ENCODE measurements around the gene PPAT.

The PPAT gene

DNA sequence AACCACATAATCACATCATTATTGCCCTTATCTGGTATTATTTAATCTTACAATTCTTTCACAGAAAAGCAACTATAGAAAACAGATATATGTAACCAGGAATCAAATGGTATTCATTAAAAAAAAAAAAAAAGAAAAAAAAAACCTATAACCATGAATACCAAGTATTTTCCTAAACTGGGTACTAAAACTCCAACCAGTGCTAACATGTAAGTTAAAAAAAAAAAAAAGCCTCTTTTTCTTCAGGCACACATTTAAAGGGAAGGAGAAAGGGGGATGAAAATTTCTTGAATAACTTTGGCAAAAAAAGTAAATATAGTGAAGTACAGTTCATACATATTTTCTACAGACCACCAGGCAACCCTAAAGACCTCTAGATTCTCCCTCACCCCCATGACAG lies 2.1 kb downstream of the PPAT start:
- no peak for DNase-seq (ENCODE audit: low read depth)

DNA sequence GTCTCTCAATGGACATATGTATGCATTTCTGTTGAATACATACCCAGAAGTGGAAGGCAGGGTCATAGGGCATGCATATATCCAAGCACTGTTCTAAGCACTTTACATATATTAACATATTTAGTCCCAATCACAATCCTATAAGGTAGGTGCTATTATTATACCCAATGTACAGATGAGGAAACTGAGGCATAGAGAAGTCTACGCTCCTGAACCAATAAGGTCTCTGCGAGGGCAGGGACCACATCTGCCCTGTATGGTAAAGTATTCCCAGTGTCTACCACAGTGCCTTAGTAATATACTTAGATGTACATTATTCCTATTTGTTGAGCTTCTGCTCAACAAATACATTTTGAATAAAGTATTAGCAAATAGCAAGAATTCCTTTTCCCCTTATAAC lies 5.2 kb downstream of the PPAT start:
- DNase-seq (ENCODE audit: low read depth) = no peak

DNA sequence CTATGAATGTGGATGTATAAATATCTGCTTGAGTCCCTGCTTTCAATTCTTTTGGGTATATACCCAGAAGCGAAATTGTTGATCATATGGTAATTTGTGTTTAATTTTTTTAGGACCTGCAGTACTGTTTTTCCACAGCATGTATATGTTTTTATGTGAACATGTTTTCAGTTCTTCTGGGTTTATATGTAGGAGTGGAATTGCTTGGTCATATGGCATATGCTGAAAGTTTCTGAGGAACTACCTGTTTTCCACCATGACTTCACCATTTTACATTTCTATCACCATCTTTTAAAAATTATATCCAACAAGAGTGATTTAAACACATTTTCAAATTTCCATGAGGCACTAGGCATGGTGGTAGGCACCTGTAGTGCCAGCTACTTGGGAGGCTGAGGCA lies 8.2 kb downstream of the PPAT start:
- no peak for DNase-seq (ENCODE audit: low read depth)

DNA sequence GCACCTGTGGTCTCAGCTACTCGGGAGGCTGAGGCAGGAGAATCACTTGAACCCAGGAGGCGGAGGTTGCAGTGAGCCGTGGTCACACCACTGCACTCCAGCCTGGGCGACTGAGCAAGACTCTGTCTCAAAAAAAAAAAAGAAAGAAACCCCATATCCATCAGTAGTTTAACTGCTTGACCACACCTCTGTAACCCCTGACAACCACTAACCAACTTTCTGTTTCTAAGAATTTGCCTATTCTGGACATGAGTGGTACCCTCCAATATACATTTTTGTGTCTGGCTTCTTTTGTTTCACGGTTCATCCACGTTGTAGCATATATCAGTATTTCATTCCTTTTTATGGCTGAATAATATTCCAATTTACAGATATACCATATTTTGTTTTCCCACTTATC lies 9.1 kb downstream of the PPAT start:
- DNase-seq (ENCODE audit: low read depth) = no peak

DNA sequence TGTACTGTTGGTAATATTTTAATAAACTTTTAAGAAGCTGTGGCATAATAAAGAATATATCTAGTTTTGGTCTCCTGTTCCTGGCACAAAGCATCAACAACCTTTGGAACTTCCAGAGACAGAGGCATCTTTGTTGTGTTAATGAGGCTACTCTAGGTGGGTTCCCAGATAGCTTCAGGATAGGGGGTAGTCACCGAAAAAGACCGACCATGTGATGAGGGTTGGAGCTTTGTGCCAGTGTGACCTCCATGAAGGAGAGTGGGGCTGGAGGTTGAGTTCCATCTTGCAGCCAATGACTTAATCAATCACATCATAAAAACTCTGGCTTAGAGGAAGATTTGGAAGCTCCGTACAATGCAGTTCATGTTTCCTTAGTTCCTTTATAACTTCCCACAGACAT lies 9.9 kb downstream of the PPAT start:
- no peak for DNase-seq (ENCODE audit: low read depth)

DNA sequence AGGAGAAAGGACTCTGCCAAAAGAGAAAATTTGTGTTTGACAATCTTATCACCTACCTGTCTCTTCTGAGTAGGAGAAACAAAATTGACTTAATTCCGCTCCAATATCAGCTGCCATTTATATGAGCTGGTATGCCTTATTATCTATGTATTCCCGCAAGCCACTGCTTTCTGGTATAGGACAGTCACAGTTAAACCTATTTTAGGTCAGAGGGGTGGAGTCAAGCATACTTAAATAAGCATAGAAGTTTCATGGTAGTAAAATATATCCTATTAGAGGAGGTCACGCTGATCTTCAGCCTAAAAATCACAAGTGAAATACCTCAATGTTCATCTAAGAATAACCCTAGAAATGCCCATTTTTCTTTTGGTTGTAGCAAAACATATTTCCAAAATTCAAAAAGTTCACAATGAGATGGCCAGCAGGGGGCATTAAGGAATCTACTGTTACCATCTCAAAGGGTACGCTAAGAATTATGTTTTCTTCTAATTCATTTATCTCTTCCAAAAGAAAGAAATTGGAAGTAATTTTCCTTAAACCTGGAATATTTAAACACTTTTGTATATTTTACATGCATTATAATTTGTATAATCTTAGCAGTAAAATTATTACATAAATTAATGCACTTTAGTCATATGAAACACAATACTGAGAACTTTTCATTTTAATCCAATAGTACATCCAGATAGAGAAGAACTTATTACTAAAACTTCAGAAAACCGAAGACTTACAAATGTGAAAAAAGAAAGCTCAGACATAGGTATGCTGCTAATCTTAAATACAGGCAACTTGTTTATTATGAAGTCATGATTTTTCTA lies 10.5 kb downstream of the PPAT start:
- DNase-seq (ENCODE audit: low read depth) = no peak

DNA sequence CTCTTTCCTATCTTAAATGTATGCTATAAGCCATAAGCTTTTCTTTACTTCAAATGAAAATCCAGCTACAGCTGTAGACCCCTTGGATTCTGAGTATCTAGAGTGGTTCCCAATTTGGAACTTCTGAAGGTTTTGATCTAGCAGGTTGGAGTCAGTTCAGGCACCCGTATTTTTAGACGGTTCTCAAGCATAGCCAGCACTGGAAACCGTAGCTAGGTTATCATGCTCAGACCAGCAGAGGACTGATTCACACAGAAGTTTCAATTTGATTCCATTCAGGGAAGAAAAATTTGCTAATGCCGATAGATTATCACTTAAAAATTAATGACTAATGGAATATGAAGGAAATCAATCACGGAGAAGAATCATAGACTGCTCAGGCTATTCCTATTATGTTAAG lies 11.2 kb downstream of the PPAT start:
- no peak for DNase-seq (ENCODE audit: low read depth)

DNA sequence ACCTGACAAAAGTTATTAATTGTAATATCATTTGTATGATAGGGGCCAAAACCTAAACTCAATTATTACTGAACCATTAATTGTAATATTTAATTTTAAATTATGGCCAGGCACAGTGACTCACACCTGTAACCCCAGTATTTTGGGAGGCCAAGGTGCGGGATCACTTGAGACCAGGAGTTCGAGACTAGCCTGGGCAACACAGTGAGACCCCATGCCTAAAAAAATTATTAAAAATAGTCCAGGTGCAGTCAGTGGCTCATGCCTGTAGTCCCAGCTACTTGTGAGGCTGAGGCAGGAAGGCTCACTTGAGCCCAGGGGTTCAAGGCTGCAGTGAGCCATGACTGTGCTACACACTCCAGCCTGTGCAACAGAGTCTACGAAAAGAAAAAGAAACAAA lies 18.0 kb downstream of the PPAT start:
- no peak for DNase-seq (ENCODE audit: low read depth)

DNA sequence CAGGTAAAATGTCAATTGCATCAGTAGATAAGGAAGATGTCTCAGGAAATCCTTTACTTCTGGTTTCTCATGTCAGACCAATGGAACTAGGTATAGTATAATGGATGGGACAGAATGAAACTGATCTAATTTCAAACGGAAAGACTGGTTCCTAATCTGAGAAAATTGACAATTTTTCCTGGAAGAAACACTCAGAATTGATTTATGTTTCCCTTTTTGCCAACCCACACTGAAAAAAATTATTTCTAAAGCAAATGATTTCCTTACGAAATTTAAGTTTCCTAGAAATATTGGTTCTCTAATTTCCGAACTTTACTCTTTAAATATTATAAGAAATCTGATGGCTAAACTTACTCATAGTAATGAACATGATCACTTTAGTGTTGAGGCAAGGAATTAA lies 19.1 kb downstream of the PPAT start:
- DNase-seq (ENCODE audit: low read depth) = no peak

DNA sequence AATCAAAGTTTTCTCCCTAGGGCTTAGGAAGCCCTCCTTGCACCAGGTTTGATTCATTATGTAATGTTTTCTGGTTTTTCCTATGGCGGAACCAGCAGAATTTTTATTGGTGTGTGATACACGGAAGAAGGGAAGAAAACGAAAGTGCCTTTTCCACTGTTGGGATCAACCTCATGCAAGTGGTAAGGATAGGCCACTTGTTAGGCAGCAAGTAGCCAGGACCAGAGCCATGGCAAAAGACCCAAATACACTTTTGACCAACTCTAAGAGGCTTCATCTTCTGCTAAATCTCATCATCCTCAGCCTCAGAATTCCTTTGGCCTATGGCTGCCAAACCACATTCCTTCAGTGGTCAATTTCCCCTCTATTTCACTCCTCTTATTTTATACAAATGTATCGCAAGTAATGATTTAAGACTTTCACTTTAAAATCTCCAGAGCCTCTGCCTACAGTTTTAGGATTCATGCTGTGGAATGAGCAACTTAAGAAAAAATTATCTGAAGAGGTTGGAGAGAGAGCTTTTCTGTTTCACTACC lies 21.2 kb downstream of the PPAT start:
- no peak for DNase-seq (ENCODE audit: low read depth)

DNA sequence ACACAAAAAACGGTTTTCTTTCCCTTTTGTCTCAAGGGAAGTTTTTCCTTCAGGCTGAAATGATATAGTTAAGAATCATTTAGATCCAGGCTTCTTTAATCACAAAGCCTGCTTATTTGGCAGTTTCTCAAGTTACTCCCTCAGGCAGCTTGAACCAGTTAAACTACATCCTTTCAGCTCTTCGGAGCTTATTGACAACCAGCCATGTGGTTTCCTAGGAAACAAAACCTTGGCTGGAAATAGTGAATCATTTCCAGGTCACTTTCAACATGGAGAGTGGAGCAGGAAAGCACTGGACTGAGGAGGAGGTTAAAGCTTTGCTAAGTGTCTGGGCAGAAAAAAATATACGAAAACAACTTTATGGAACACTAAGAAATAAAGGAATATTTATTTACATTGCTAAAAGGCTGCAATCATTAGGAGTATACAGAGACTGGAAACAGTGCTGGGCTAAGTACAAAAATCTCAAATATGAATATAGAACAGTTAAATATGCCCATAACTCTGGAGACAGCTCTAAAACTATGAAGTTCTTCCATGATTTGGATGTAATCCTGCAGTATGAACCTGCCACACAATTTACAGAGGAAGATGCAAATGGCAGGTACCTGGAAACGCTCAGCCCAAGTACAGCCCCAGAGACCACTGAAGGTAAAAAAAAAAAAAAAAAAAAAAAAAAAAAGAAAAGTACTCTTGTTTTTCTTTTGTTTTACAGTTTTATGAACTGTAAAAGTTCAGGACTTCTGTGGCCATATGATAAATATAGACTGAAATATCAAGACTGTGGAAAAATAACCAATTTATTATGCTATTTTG lies 25.0 kb downstream of the PPAT start:
- no peak for DNase-seq (ENCODE audit: low read depth)

DNA sequence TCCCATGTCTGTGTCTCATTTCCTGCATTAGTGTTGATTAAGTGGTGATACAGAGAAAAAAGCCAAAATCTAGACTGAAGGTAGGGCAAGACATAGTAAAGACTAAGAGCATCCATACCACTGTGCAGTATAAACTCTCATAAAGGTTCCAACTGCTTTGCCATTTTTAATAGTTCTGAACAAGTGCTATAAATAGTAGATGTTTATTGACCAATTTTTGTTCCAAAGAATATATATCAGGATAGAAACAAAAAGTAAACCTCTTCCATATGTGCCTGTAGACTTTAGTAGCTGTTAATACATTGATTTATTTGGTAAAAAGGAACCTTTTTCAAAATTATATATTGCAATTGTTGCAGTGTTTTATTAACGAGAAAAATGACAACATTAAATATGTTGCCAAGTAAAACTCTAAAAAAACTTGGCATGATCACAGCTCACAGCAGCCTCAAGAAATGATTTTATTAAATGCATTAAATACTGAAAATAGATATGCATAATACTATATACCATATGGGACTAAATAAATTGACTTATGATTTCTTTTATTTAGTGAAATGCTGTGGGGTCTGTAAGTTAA lies 25.8 kb downstream of the PPAT start:
- no peak for DNase-seq (ENCODE audit: low read depth)

DNA sequence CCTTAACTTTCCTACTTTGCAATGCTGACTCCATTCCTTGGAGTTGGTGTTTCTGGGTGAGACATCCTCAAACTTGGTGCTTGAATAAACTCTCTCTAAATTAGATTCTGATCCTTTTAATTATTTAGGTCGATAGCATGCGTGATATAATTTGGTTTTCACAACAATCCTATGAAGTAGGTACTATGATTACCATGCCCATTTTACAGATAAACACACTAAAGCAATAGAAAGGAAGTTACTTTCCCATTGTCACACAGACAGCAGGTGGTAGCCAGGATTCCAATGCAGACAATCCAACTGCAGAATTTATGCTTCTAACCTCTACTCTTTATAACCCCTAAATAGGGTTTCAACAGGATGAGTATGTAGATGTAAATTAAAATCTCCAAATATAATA lies 26.4 kb downstream of the PPAT start:
- no peak for DNase-seq (ENCODE audit: low read depth)

DNA sequence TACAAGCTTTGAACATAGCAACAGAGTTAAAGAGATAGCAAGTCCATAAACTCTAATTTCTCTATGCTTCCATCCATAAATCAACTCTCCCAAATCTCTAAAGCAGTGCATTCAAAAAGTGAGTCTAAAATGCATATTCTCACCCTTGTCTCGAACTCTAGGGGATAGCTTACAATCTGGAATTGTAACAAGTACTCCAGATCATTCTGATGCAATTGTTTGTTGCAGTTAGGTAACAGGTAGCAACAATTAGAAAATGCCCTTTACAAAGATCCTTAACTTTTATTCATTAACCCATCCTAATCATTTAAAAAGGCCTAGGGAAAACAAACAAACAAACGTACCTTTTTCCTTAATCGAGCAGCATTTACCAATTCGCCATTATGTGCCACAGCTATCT lies 29.3 kb downstream of the PPAT start:
- DNase-seq (ENCODE audit: low read depth) = no peak

DNA sequence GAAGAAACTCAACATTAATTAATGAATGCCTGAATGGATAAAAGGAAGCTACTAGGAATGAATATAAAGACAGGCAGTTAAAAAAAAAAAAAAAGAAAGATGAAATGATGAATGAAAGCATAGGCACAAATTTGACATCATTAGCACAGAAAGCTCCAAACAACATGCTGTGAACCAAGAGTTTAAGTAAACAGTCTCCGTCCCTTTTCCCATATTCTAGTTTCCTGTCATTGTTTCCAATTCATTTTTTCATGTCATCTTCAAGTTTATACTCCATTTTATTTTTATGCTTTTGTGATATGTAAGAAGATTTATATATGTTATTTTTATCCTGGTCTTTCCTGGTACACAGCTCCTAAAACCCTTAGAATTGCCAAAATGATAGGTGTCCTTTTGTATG lies 30.4 kb downstream of the PPAT start:
- DNase-seq (ENCODE audit: low read depth) = no peak

DNA sequence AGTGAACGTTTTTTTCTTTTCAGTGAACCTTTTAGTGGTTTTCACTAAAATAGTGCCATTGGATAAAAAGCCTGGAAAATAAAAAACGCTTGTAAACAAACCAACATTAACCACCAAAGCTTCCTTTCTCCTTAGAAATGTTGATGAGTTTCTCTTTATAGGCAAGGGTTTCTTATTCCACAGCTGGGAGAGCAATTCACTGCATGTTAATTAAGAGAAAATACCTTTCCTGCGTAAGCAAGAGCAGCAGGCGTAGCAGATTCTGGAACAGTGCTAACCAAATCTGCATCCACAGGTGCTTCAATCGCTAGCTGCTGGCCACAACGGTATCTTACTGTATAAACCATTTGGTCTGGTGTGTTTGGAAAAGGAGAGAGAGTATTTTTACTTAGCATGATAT lies 34.9 kb downstream of the PPAT start:
- no peak for DNase-seq (ENCODE audit: low read depth)

DNA sequence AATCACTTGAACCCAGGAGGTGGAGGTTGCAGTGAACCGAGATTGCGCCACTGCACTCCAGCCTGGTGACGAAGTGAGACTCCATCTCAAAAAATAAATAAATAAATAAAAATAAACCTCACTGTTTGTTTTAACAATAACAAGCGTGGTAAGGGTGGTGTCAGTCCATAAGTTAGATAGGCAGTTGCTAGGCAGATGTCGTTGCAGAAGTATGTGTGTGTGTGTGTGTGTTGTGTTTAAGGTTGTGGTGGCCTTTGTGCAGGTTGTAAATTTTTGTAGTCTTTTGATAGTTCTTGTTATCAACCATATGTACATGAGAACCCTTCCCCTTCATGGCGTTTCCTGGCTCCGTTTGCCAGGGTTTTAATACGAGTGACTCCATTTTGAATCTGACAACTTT lies 44.1 kb downstream of the PPAT start:
- DNase-seq (ENCODE audit: low read depth) = no peak

DNA sequence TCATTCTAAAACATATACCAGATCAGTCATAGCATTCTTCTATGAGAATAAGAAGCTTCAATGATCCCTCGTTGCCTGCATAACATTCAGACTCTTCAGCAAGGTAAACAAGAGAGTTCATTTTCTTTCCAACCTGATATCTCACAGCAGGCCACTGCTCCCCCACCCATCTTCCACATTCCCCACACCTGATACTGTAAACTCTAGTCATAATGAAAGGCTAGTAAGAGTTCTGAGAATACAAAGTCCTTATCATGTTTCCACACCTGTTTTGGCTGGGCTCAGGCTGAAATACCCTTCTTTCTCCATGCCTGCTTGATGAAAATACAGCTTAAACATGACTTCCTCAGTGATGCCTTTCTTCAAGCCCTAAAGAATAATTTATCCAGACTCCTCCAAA lies 45.9 kb downstream of the PPAT start:
- no peak for DNase-seq (ENCODE audit: low read depth)

DNA sequence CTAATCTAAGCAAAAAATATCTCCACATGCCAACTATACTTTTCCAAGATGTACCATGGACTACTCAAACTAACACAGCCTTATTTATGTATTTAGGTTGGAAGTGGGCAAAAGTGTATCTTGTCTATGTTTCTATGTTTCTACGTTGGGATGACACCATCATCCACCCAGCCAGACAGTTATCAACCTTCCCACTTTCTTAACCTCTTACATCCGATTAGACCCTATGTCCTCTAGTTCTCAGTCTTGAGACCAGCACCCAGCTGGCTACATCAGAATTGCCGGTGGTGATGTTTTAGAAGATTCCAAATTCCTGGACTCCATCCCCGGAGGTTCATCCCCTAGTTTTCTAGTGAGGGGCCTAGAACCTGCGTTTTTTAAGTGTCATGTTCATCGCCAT lies 47.1 kb downstream of the PPAT start:
- no peak for DNase-seq (ENCODE audit: low read depth)

DNA sequence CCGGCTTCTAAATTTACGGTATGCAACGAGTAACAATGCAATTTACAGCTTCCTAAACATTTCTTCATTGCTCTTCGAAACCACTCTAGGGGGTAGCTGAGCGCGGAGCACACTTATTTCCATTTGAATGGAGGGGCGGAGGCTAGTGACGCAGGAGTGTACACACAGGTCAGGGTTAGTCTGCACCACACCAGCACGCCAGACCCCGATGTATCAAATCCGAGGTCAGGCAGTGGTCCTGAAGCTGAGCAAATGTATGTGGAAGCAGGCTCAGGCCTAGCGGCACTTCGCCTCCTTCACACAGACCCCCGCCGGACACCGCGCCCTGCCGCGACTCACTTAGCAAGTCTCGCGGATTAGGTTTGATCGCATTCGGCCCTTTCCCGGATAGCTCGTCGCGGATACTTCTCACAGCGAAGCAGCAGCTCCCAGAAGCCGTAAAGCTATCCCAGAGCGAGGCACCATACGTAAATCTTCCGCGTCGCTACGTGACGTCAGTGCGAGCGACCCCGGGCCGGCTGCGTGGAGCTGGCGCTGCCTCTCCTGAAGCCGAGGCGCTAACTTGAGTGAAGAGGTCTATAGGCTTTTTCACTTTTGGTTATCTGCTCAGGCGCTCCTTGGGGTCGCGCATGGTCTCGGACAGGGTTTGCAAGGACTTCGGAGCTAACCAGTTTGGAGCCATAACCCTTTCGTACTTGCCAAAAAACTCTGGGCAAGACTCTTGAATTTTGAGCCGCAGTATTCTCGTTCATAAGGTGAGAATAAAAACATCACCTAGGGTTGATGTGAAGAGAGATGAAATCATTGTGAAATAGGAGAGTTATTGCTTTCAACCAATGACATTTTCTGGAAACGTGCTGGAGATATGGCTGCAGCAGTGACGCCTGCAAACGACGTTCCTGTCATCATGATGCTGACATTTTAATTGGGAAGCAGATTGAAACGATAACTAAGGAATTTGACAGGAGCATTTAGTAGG lies 48.1 kb downstream of the PPAT start, which contains the start of gene AASDH:
TSS of gene AASDH (minus strand) at position 469 of the 979 bp plus-strand sequence. CDS start 3,192 bp downstream, outside the sequence.
- DNase-seq (ENCODE audit: low read depth) = peak; percentile 90

DNA sequence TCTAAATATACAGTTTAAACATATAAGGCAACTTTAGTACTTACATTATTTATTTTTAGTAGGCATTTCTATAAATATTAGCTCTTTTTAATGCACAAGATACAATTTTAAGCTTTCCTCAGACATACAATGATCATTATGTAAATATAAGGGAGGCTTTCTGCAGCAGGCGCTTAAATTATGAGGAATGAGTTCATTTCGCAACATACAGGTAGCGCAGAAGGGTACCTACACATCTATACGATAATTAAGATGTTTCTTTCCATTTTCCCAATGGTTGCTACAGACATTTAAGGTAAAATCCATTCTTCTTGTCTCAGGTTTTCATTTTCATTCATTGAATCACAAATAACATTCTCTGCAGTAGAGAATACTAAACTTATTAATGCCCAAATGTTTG lies 49.3 kb downstream of the PPAT start:
- no peak for DNase-seq (ENCODE audit: low read depth)

DNA sequence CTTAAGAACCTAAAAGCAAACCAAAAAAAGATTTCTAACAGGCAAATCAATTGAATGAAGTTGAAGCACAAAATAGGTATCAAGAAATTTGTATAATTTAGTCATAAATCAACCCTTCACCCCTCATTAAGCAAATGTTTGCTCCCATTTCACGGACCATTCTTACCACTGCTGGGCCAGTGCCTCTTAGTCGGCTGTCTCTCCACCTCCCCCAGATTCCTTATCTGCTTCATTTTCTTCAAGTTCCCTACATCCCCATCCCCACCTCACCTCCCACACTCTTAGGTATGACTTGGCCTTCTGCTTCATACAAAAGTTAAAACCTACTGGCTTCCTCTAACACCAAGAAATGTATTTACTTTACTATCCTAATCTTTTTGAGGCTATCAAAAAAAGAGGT lies 60.0 kb downstream of the PPAT start:
- no peak for DNase-seq (ENCODE audit: low read depth)

Data from activated T-helper 9 cell treated with anti-CD3 and anti-CD28 coated beads, Interleukin-2, amount 50 U/mL, for 16 hours (primary cell).